WTC11 (cell line): Measurements from ENCODE around the gene BTLA. TPM values are rescaled to one million over a fixed set of nuclear protein-coding genes. Genes with fewer than 3 reads are reported as not detected.

Source experiments
- ATAC-seq: fragments of 200-7000 bp; cut with Tn5 transposase; 2 replicates; pipeline ENCODE4 v1.10.0; 2021; ENCODE audit warnings: mild to moderate bottlenecking, moderate library complexity
- CTCF ChIA-PET: fragments of 300-600 bp; sonication (Branson Sonifier 250); formaldehyde crosslinking; loops from one replicate; lab custom pipeline; 2021; ENCODE audit warnings: antibody characterized with exemption; lab: Charles Lee
- POLR2A ChIA-PET: fragments of 350-600 bp; sonication (Branson Sonifier 250); formaldehyde crosslinking; loops from one replicate; lab custom pipeline; 2021; ENCODE audit warnings: antibody characterized with exemption; lab: Charles Lee
- DNase-seq: peaks from one replicate; pipeline ENCODE4 v3.0.0; 2021; ENCODE audit warnings: low spot score
- H3K27ac Mint-ChIP-seq: 2 replicates; pipeline ENCODE4 v1.8.0; 2021; ENCODE audit warnings: mixed read lengths
- H3K27me3 Mint-ChIP-seq: 2 replicates; pipeline ENCODE4 v1.8.0; 2021; ENCODE audit warnings: low read depth, mild to moderate bottlenecking, moderate library complexity, mixed read lengths
- H3K36me3 Mint-ChIP-seq: 2 replicates; pipeline ENCODE4 v1.8.0; 2021; ENCODE audit warnings: mixed read lengths
- H3K4me1 Mint-ChIP-seq: 2 replicates; pipeline ENCODE4 v1.8.0; 2022; ENCODE audit warnings: mixed read lengths
- H3K4me3 Mint-ChIP-seq: 2 replicates; pipeline ENCODE4 v1.8.0; 2021; ENCODE audit warnings: mild to moderate bottlenecking, moderate library complexity, mixed read lengths
- H3K9me3 Mint-ChIP-seq: 2 replicates; pipeline ENCODE4 v1.8.0; 2021; ENCODE audit warnings: mixed read lengths
- CBFB ChIP-seq: sonication (generic); formaldehyde crosslinking; IDR thresholded peaks from 2 replicates; pipeline ENCODE4 v1.8.1; 2022; ENCODE audit warnings: mild to moderate bottlenecking, low read depth, missing genetic modification reagents
- CREM ChIP-seq: sonication (generic); formaldehyde crosslinking; IDR thresholded peaks from 2 replicates; pipeline ENCODE4 v1.8.1; 2022; ENCODE audit warnings: mild to moderate bottlenecking, missing genetic modification reagents, moderate library complexity
- ESRRA ChIP-seq: sonication (generic); formaldehyde crosslinking; IDR thresholded peaks from 2 replicates; pipeline ENCODE4 v1.8.1; 2022; ENCODE audit warnings: mild to moderate bottlenecking, missing genetic modification reagents, borderline replicate concordance
- JAZF1 ChIP-seq: fragments of 250-450 bp; sonication (Bioruptor Pico); IDR thresholded peaks from 2 replicates; pipeline ENCODE4 v1.9.0; 2021; ENCODE audit warnings: moderate library complexity, mild to moderate bottlenecking, inconsistent platforms
- KAT7 ChIP-seq: sonication (generic); formaldehyde crosslinking; IDR thresholded peaks from 2 replicates; pipeline ENCODE4 v1.8.1; 2023; ENCODE audit warnings: missing genetic modification reagents, mild to moderate bottlenecking, borderline replicate concordance
- OVOL2 ChIP-seq: fragments of 250-450 bp; sonication (Bioruptor Pico); IDR thresholded peaks from 2 replicates; pipeline ENCODE4 v1.9.0; 2021; ENCODE audit warnings: mild to moderate bottlenecking, borderline replicate concordance
- RELA ChIP-seq: sonication (generic); formaldehyde crosslinking; IDR thresholded peaks from 2 replicates; pipeline ENCODE4 v1.8.1; 2022; ENCODE audit warnings: missing genetic modification reagents, mild to moderate bottlenecking, borderline replicate concordance
- SP1 ChIP-seq: sonication (generic); formaldehyde crosslinking; conservative IDR thresholded peaks from 2 replicates; pipeline ENCODE4 v1.8.1; 2022; ENCODE audit warnings: missing genetic modification reagents
- TEAD4 ChIP-seq: sonication (generic); formaldehyde crosslinking; IDR thresholded peaks from 2 replicates; pipeline ENCODE4 v1.8.0; 2022; ENCODE audit warnings: mild to moderate bottlenecking, missing genetic modification reagents
- ZNF121 ChIP-seq: sonication (generic); formaldehyde crosslinking; IDR thresholded peaks from 2 replicates; pipeline ENCODE4 v1.8.0; 2023; ENCODE audit warnings: missing genetic modification reagents
- total RNA-seq: library from RNA; stranded (reverse); gene quantifications from 3 replicates; pipeline ENCODE4 v1.2.3, GENCODE V29; 2021
- TF ChIP-seq, protein P1 (sequence below): fragments of 250-450 bp; sonication (Bioruptor Pico); IDR thresholded peaks from 2 replicates; pipeline ENCODE4 v1.9.0; 2021; ENCODE audit warnings: mild to moderate bottlenecking
- TF ChIP-seq, protein P2 (sequence below): sonication (generic); formaldehyde crosslinking; IDR thresholded peaks from 2 replicates; pipeline ENCODE4 v1.8.1; 2022; ENCODE audit warnings: mild to moderate bottlenecking, moderate library complexity, missing genetic modification reagents
- TF ChIP-seq, protein P3 (sequence below): sonication (generic); formaldehyde crosslinking; conservative IDR thresholded peaks from 2 replicates; pipeline ENCODE4 v1.8.1; 2023; ENCODE audit warnings: mild to moderate bottlenecking, low read depth, missing genetic modification reagents, moderate library complexity
- TF ChIP-seq, protein P4 (sequence below): fragments of 250-450 bp; sonication (Bioruptor Pico); IDR thresholded peaks from 2 replicates; pipeline ENCODE4 v1.9.0; 2021; ENCODE audit warnings: moderate library complexity, mild to moderate bottlenecking, inconsistent platforms, borderline replicate concordance
- TF ChIP-seq, protein P5 (sequence below): sonication (generic); formaldehyde crosslinking; IDR thresholded peaks from 2 replicates; pipeline ENCODE4 v1.8.1; 2022; ENCODE audit warnings: low read depth, missing genetic modification reagents, borderline replicate concordance
- TF ChIP-seq, protein P6 (sequence below): sonication (generic); formaldehyde crosslinking; conservative IDR thresholded peaks from 2 replicates; pipeline ENCODE4 v1.8.1; 2022; ENCODE audit warnings: mild to moderate bottlenecking, missing genetic modification reagents
- TF ChIP-seq, protein P7 (sequence below): sonication (generic); formaldehyde crosslinking; IDR thresholded peaks from 2 replicates; pipeline ENCODE4 v1.8.0; 2023; ENCODE audit warnings: mild to moderate bottlenecking, missing genetic modification reagents
- TF ChIP-seq, protein P8 (sequence below): sonication (generic); formaldehyde crosslinking; IDR thresholded peaks from 2 replicates; pipeline ENCODE4 v1.8.1; 2023; ENCODE audit warnings: mild to moderate bottlenecking, missing genetic modification reagents, moderate library complexity

Gene BTLA
- total RNA-seq, 1 experiment from 2014 or later = not detected

DNA sequence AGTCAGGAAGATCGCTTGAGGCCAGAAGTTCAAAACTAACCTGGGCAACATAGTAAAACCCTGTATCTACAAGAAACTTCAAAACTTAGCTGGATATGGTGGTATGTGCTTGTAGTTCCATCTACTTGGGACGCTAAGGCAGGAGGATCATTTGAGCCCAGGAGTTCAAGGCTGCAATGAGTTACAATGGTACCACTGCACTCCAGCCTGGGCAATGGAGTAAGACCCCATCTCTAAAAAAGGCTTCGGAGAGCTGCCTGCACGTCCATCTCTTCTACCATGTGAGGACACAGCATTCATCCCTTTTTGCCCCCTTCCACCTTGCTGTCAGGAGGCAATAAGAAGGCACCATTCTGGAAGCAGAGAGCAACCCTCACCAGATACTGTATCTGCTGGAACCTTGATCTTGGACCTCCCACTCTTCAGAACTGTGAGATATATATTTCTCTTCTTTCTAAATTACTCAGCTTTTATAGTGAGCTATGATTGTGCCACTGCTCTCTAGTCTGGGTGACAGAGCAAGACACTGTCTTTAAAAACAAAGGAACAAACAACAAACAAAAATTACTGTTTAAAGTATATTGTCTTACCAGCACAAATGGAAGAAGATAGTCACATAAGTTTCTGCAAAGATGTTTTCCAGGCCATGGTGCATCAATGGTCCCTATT is 4.2 kb upstream of the BTLA start:
- no peak overlapping the region for H3K27ac Mint-ChIP-seq
- H3K4me3 Mint-ChIP-seq = no peak overlapping the region
- DNase-seq = no peak
- TF ChIP-seq ZNF121 (CRISPR knock-in tag) (peak; percentile 79; the same call in 1 of the 2 replicates), CBFB (CRISPR knock-in tag) (no peak)
- H3K36me3 Mint-ChIP-seq = no peaks in the 10 kb centered on the region; the same call in 1 of the 2 replicates
- ChIA-PET CTCF (interaction anchor here (1.1 kb wide), 1 partner anchor 175 kb away, joined by 3 read pairs; no protein-coding TSS in a partner anchor), POLR2A (no interaction called here)
- H3K9me3 Mint-ChIP-seq = peaks cover 10% of the 10 kb centered on the region
- no peak for ATAC-seq
- peaks cover 4% of the 10 kb centered on the region for H3K4me1 Mint-ChIP-seq
- peaks cover 4% of the 10 kb centered on the region for H3K27me3 Mint-ChIP-seq

DNA sequence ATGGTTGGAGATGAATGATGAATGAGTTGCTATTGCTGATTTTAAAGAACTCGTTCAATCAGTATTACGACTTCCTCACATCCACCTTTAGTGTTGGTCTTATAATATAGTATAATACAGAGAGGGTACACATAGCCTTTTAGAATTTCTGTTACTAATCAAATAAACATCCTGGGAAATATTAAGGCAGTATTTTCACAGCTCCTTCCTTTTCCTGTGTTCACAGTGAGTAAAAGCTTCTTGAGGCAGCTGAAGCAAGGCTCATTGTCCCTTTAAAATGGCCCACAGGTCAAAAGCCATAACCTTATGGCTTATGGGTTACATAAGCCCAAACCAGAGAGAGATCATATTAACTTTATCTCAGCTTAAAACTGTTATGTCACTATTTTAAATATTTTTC is 1.3 kb upstream of the BTLA start:
- Mint-ChIP-seq H3K27me3 (peaks cover 4% of the 10 kb centered on the region), H3K4me1 (peaks cover 4% of the 10 kb centered on the region), H3K36me3 (no peaks in the 10 kb centered on the region), H3K27ac (no peak overlapping the region), H3K9me3 (no peaks in the 10 kb centered on the region), H3K4me3 (no peak overlapping the region)
- ChIA-PET POLR2A (no interaction called here), CTCF (no interaction called here)
- TF ChIP-seq, protein P1, sequence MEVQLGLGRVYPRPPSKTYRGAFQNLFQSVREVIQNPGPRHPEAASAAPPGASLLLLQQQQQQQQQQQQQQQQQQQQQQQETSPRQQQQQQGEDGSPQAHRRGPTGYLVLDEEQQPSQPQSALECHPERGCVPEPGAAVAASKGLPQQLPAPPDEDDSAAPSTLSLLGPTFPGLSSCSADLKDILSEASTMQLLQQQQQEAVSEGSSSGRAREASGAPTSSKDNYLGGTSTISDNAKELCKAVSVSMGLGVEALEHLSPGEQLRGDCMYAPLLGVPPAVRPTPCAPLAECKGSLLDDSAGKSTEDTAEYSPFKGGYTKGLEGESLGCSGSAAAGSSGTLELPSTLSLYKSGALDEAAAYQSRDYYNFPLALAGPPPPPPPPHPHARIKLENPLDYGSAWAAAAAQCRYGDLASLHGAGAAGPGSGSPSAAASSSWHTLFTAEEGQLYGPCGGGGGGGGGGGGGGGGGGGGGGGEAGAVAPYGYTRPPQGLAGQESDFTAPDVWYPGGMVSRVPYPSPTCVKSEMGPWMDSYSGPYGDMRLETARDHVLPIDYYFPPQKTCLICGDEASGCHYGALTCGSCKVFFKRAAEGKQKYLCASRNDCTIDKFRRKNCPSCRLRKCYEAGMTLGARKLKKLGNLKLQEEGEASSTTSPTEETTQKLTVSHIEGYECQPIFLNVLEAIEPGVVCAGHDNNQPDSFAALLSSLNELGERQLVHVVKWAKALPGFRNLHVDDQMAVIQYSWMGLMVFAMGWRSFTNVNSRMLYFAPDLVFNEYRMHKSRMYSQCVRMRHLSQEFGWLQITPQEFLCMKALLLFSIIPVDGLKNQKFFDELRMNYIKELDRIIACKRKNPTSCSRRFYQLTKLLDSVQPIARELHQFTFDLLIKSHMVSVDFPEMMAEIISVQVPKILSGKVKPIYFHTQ (CRISPR knock-in tag) = no peak
- TF ChIP-seq, protein P2, sequence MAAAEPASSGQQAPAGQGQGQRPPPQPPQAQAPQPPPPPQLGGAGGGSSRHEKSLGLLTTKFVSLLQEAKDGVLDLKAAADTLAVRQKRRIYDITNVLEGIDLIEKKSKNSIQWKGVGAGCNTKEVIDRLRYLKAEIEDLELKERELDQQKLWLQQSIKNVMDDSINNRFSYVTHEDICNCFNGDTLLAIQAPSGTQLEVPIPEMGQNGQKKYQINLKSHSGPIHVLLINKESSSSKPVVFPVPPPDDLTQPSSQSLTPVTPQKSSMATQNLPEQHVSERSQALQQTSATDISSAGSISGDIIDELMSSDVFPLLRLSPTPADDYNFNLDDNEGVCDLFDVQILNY (CRISPR knock-in tag) = no peak
- TF ChIP-seq OVOL2 (CRISPR knock-in tag) (no peak), RELA (CRISPR knock-in tag) (no peak), KAT7 (CRISPR knock-in tag) (no peak), SP1 (CRISPR knock-in tag) (no peak), TEAD4 (CRISPR knock-in tag) (no peak), ESRRA (CRISPR knock-in tag) (no peak), JAZF1 (CRISPR knock-in tag) (no peak), CBFB (CRISPR knock-in tag) (no peak), CREM (CRISPR knock-in tag) (no peak)
- TF ChIP-seq, protein P3, sequence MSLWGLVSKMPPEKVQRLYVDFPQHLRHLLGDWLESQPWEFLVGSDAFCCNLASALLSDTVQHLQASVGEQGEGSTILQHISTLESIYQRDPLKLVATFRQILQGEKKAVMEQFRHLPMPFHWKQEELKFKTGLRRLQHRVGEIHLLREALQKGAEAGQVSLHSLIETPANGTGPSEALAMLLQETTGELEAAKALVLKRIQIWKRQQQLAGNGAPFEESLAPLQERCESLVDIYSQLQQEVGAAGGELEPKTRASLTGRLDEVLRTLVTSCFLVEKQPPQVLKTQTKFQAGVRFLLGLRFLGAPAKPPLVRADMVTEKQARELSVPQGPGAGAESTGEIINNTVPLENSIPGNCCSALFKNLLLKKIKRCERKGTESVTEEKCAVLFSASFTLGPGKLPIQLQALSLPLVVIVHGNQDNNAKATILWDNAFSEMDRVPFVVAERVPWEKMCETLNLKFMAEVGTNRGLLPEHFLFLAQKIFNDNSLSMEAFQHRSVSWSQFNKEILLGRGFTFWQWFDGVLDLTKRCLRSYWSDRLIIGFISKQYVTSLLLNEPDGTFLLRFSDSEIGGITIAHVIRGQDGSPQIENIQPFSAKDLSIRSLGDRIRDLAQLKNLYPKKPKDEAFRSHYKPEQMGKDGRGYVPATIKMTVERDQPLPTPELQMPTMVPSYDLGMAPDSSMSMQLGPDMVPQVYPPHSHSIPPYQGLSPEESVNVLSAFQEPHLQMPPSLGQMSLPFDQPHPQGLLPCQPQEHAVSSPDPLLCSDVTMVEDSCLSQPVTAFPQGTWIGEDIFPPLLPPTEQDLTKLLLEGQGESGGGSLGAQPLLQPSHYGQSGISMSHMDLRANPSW (CRISPR knock-in tag) = no peak
- TF ChIP-seq, protein P4, sequence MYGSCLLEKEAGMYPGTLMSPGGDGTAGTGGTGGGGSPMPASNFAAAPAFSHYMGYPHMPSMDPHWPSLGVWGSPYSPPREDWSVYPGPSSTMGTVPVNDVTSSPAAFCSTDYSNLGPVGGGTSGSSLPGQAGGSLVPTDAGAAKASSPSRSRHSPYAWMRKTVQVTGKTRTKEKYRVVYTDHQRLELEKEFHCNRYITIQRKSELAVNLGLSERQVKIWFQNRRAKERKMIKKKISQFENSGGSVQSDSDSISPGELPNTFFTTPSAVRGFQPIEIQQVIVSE (CRISPR knock-in tag) = no peak
- TF ChIP-seq, protein P5, sequence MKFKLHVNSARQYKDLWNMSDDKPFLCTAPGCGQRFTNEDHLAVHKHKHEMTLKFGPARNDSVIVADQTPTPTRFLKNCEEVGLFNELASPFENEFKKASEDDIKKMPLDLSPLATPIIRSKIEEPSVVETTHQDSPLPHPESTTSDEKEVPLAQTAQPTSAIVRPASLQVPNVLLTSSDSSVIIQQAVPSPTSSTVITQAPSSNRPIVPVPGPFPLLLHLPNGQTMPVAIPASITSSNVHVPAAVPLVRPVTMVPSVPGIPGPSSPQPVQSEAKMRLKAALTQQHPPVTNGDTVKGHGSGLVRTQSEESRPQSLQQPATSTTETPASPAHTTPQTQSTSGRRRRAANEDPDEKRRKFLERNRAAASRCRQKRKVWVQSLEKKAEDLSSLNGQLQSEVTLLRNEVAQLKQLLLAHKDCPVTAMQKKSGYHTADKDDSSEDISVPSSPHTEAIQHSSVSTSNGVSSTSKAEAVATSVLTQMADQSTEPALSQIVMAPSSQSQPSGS = no peak
- TF ChIP-seq, protein P6, sequence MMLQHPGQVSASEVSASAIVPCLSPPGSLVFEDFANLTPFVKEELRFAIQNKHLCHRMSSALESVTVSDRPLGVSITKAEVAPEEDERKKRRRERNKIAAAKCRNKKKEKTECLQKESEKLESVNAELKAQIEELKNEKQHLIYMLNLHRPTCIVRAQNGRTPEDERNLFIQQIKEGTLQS = no peak
- TF ChIP-seq, protein P7, sequence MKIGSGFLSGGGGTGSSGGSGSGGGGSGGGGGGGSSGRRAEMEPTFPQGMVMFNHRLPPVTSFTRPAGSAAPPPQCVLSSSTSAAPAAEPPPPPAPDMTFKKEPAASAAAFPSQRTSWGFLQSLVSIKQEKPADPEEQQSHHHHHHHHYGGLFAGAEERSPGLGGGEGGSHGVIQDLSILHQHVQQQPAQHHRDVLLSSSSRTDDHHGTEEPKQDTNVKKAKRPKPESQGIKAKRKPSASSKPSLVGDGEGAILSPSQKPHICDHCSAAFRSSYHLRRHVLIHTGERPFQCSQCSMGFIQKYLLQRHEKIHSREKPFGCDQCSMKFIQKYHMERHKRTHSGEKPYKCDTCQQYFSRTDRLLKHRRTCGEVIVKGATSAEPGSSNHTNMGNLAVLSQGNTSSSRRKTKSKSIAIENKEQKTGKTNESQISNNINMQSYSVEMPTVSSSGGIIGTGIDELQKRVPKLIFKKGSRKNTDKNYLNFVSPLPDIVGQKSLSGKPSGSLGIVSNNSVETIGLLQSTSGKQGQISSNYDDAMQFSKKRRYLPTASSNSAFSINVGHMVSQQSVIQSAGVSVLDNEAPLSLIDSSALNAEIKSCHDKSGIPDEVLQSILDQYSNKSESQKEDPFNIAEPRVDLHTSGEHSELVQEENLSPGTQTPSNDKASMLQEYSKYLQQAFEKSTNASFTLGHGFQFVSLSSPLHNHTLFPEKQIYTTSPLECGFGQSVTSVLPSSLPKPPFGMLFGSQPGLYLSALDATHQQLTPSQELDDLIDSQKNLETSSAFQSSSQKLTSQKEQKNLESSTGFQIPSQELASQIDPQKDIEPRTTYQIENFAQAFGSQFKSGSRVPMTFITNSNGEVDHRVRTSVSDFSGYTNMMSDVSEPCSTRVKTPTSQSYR (CRISPR knock-in tag) = no peak
- TF ChIP-seq, protein P8, sequence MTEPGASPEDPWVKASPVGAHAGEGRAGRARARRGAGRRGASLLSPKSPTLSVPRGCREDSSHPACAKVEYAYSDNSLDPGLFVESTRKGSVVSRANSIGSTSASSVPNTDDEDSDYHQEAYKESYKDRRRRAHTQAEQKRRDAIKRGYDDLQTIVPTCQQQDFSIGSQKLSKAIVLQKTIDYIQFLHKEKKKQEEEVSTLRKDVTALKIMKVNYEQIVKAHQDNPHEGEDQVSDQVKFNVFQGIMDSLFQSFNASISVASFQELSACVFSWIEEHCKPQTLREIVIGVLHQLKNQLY (CRISPR knock-in tag) = no peak
- DNase-seq (no peak), ATAC-seq (no peak)
